ENCODE results near the gene C11orf87. TPM values are rescaled to one million over a fixed set of nuclear protein-coding genes. Genes with fewer than 3 reads are reported as not detected.

The C11orf87 gene
- total and polyA plus RNA-seq, 2 of the 4 experiments (the other 2 are of a cell fraction) = under 0.01 to 0.24 TPM

GRCh38 chr11:109401545-109401944 is 20.4 kb upstream of the C11orf87 start:
- no peaks in the 10 kb centered on the region for H3K27me3 ChIP-seq (ENCODE audit: control insufficient read depth, insufficient read depth, low read length)

More at GRCh38 chr11:109401545-109401944, 20.4 kb upstream of the C11orf87 start:
- H3K4me1 ChIP-seq (ENCODE audit: control insufficient read depth, insufficient read depth, low read length) = no peaks in the 10 kb centered on the region
- WGBS, 2 experiments (ENCODE audit: extremely low coverage in 2 of 2, insufficient read length in 1 of 2) = no CpG with 5 or more reads among the region's 3 CpGs
- H3K23ac ChIP-seq (ENCODE audit: low read depth, low read length) = no peak overlapping the region
- no peak overlapping the region for H2BK120ac ChIP-seq (ENCODE audit: low read depth, low read length)
- no peak overlapping the region for H2BK20ac ChIP-seq (ENCODE audit: low read depth, low read length)
- POLR2A ChIA-PET (ENCODE audit: unreplicated experiment) = no interaction called here
- H4K20me1 ChIP-seq (ENCODE audit: insufficient read depth, low read length) = no peaks in the 10 kb centered on the region
- intact Hi-C loops (cut with micrococcal nuclease) = no loop called here
- H3K27ac ChIP-seq (ENCODE audit: insufficient read depth, low read length) = no peak overlapping the region
- H4K5ac ChIP-seq (ENCODE audit: low read depth, low read length) = no peak overlapping the region
- no peak overlapping the region for H3K4ac ChIP-seq (ENCODE audit: low read depth, low read length)
- no peak overlapping the region for H3K4me3 ChIP-seq (ENCODE audit: insufficient read depth, low read depth, low read length)
- no peak overlapping the region for H3K4me2 ChIP-seq (ENCODE audit: low read depth, low read length)
- H3K18ac ChIP-seq (ENCODE audit: low read depth, low read length) = no peak overlapping the region
- H3K79me1 ChIP-seq (ENCODE audit: low read depth in 1 of 2, low read length in 2 of 2) = no peaks in the 10 kb centered on the region
- no peak for DNase-seq
- H3K9me3 ChIP-seq (ENCODE audit: control insufficient read depth, insufficient read depth, low read length) = no peaks in the 10 kb centered on the region
- no peaks in the 10 kb centered on the region for H3K9me1 ChIP-seq (ENCODE audit: insufficient read depth, low read length)
- ATAC-seq (ENCODE audit: low read depth) = no peak
- no peak overlapping the region for H4K8ac ChIP-seq (ENCODE audit: low read depth in 2 of 2, low read length in 2 of 2)
- H3K56ac ChIP-seq (ENCODE audit: extremely low read depth, insufficient read depth, low read length) = no peak overlapping the region
- no peak overlapping the region for H2AK9ac ChIP-seq (replicated peaks; ENCODE audit: low read depth, low read length, poor library complexity)
- H2AK5ac ChIP-seq (ENCODE audit: low read depth, low read length) = no peak overlapping the region
- H3K14ac ChIP-seq (replicated peaks; ENCODE audit: low read depth, low read length) = no peak overlapping the region
- dilution Hi-C loops (cut with HindIII; ENCODE audit: low sequenced_read_pairs, unreplicated experiment) = no loop called here
- H2BK15ac ChIP-seq (ENCODE audit: low read depth, low read length) = no peak overlapping the region
- CTCF ChIA-PET = no interaction called here
- no peaks in the 10 kb centered on the region for H3K36me3 ChIP-seq (ENCODE audit: control insufficient read depth, insufficient read depth, low read length)
- H4K91ac ChIP-seq (ENCODE audit: insufficient read depth, low read depth, low read length) = no peak overlapping the region
- BruUV-seq (replicated peaks) = no TSS peak
- in situ Hi-C loops (cut with MboI; ENCODE audit: low sequenced_read_pairs) = no loop called here
- H2AFZ ChIP-seq (replicated peaks; ENCODE audit: low read length, poor library complexity) = no peak overlapping the region
- no peak overlapping the region for H3K9ac ChIP-seq (ENCODE audit: low read depth, low read length)
- TF ChIP-seq MXI1 (IDR thresholded peaks at IDR 0.05; ENCODE audit: borderline replicate concordance, low read depth, low read length) (no peak), CTCF (conservative IDR thresholded peaks at IDR 0.05; ENCODE audit: low read depth, low read length) (no peak), NFE2L2 (IDR thresholded peaks at IDR 0.05; ENCODE audit: low read depth, low read length) (no peak), RFX5 (IDR thresholded peaks at IDR 0.05; ENCODE audit: low read depth, low read length) (no peak), USF2 (IDR thresholded peaks at IDR 0.05; ENCODE audit: low read depth, low read length) (no peak), MAFK (IDR thresholded peaks at IDR 0.05; ENCODE audit: low read depth, low read length) (no peak), FOS (IDR thresholded peaks at IDR 0.05; ENCODE audit: low read depth, low read length) (no peak), POLR2A (IDR thresholded peaks at IDR 0.05; ENCODE audit: low read depth, low read length) (no peak)
- TF ChIP-seq, protein P1, sequence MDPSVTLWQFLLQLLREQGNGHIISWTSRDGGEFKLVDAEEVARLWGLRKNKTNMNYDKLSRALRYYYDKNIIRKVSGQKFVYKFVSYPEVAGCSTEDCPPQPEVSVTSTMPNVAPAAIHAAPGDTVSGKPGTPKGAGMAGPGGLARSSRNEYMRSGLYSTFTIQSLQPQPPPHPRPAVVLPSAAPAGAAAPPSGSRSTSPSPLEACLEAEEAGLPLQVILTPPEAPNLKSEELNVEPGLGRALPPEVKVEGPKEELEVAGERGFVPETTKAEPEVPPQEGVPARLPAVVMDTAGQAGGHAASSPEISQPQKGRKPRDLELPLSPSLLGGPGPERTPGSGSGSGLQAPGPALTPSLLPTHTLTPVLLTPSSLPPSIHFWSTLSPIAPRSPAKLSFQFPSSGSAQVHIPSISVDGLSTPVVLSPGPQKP (IDR thresholded peaks at IDR 0.05; ENCODE audit: borderline replicate concordance, low read depth, low read length) = no peak
- no peak overlapping the region for H2BK5ac ChIP-seq (ENCODE audit: low read depth, low read length, poor library complexity, severe bottlenecking)

All from IMR-90 (cell line).